ENCODE data around the gene SELENOS.

- no peak for TF ChIP-seq CTCF (IDR thresholded peaks at IDR 0.05; ENCODE audit: extremely low read depth in 1 of 2, insufficient read depth in 1 of 2, low read depth in 1 of 2, low read length in 2 of 2)
- no peak for TF ChIP-seq GATA2 (IDR thresholded peaks at IDR 0.05; ENCODE audit: insufficient read depth, insufficient read length, low read depth, low read length)
- no peak for TF ChIP-seq MAX (IDR thresholded peaks at IDR 0.05; ENCODE audit: insufficient read depth, insufficient read length)
- no peak for TF ChIP-seq POLR2A (IDR thresholded peaks at IDR 0.05; ENCODE audit: low read depth, low read length)
- no peak for TF ChIP-seq EZH2 (IDR thresholded peaks at IDR 0.05; ENCODE audit: borderline replicate concordance, low read depth, low read length, severe bottlenecking)
- no peak for TF ChIP-seq POLR2AphosphoS5 (IDR thresholded peaks at IDR 0.05; ENCODE audit: insufficient read depth, low read depth, low read length)
- TF ChIP-seq MYC (IDR thresholded peaks at IDR 0.05; ENCODE audit: low read depth, low read length): no peak
- no peak for TF ChIP-seq JUN (IDR thresholded peaks at IDR 0.05; ENCODE audit: borderline replicate concordance, insufficient read depth, insufficient read length, low read depth)
- no peak for TF ChIP-seq FOS (IDR thresholded peaks at IDR 0.05; ENCODE audit: borderline replicate concordance, insufficient read depth, low read length)
Observed at GRCh38 chr15:101242160-101242998, 34.9 kb downstream of the SELENOS start.
